SK-N-SH treated with all-trans-retinoic acid at 6 μM for 48 hours (cell line): ENCODE measurements around the gene POU1F1.

Experiments used
- ATAC-seq: fragments of 200-7000 bp; cut with Tn5 transposase; 3 replicates; pipeline ENCODE4 v1.9.1; 2020; ENCODE audit warnings: mild to moderate bottlenecking, moderate library complexity
- BACH2 ChIP-seq: fragments of 250-450 bp; sonication (Bioruptor Pico); IDR thresholded peaks from 2 replicates; pipeline ENCODE4 v1.9.0; 2021; ENCODE audit warnings: mild to moderate bottlenecking, borderline replicate concordance
- CREB5 ChIP-seq: fragments of 250-450 bp; sonication (Bioruptor Pico); IDR thresholded peaks from 2 replicates; pipeline ENCODE4 v1.5.1; 2020; ENCODE audit warnings: low read depth, mild to moderate bottlenecking, moderate library complexity
- ESRRG ChIP-seq: fragments of 250-450 bp; sonication (Bioruptor Pico); IDR thresholded peaks from 2 replicates; pipeline ENCODE4 v1.6.1; 2021; ENCODE audit warnings: mild to moderate bottlenecking
- GLIS3 ChIP-seq: fragments of 250-450 bp; sonication (Bioruptor Pico); IDR thresholded peaks from 2 replicates; pipeline ENCODE4 v1.5.0; 2020; ENCODE audit warnings: mild to moderate bottlenecking, moderate library complexity
- ISL1 ChIP-seq: fragments of 250-450 bp; sonication (Bioruptor Pico); IDR thresholded peaks from 2 replicates; pipeline ENCODE4 v2.1.2; 2022; ENCODE audit warnings: mild to moderate bottlenecking, moderate library complexity
- OSR1 ChIP-seq: fragments of 250-450 bp; sonication (Bioruptor Pico); IDR thresholded peaks from 2 replicates; pipeline ENCODE4 v1.8.0; 2022; ENCODE audit warnings: moderate library complexity, mild to moderate bottlenecking, inconsistent platforms
- PATZ1 ChIP-seq: fragments of 250-450 bp; sonication (Bioruptor Pico); IDR thresholded peaks from 2 replicates; pipeline ENCODE4 v1.8.0; 2020; ENCODE audit warnings: mild to moderate bottlenecking, moderate library complexity, borderline replicate concordance
- POU6F1 ChIP-seq: fragments of 250-450 bp; sonication (Bioruptor Pico); IDR thresholded peaks from 2 replicates; pipeline ENCODE4 v1.8.0; 2021; ENCODE audit warnings: low read depth, mild to moderate bottlenecking, moderate library complexity, borderline replicate concordance
- PPARA ChIP-seq: fragments of 250-450 bp; sonication (Bioruptor Pico); IDR thresholded peaks from 2 replicates; pipeline ENCODE4 v1.5.0; 2020; ENCODE audit warnings: mild to moderate bottlenecking, borderline replicate concordance
- RARB ChIP-seq: fragments of 250-450 bp; sonication (Bioruptor Pico); IDR thresholded peaks from 2 replicates; pipeline ENCODE4 v1.8.0; 2021; ENCODE audit warnings: mild to moderate bottlenecking, moderate library complexity
- SNAI2 ChIP-seq: fragments of 250-450 bp; sonication (Bioruptor Pico); IDR thresholded peaks from 2 replicates; pipeline ENCODE4 v1.5.0; 2020; ENCODE audit warnings: mild to moderate bottlenecking, moderate library complexity
- TCF4 ChIP-seq: fragments of 250-450 bp; sonication (Bioruptor Pico); IDR thresholded peaks from 2 replicates; pipeline ENCODE4 v1.8.0; 2021; ENCODE audit warnings: mild to moderate bottlenecking, moderate library complexity, borderline replicate concordance
- TOX ChIP-seq: fragments of 250-450 bp; sonication (Bioruptor Pico); IDR thresholded peaks from 2 replicates; pipeline ENCODE4 v1.8.0; 2021; ENCODE audit warnings: mild to moderate bottlenecking, moderate library complexity, borderline replicate concordance
- TSHZ2 ChIP-seq: fragments of 250-450 bp; sonication (Bioruptor Pico); IDR thresholded peaks from 2 replicates; pipeline ENCODE4 v1.5.0; 2020; ENCODE audit warnings: mild to moderate bottlenecking, moderate library complexity
- ZC3H10 ChIP-seq: fragments of 250-450 bp; sonication (Bioruptor Pico); IDR thresholded peaks from 2 replicates; pipeline ENCODE4 v1.5.1; 2021; ENCODE audit warnings: mild to moderate bottlenecking, moderate library complexity
- ZFP3 ChIP-seq: fragments of 250-450 bp; sonication (Bioruptor Pico); IDR thresholded peaks from 2 replicates; pipeline ENCODE4 v1.5.0; 2020; ENCODE audit warnings: mild to moderate bottlenecking, moderate library complexity
- ZFP30 ChIP-seq: fragments of 450-650 bp; formaldehyde crosslinking; IDR thresholded peaks from 2 replicates; pipeline ENCODE4 v1.5.0; 2022; ENCODE audit warnings: mild to moderate bottlenecking, moderate library complexity
- ZNF565 ChIP-seq: fragments of 450-650 bp; formaldehyde crosslinking; conservative IDR thresholded peaks from 2 replicates; pipeline ENCODE4 v1.5.0; 2020; ENCODE audit warnings: low read depth, mild to moderate bottlenecking, moderate library complexity
- ZNF70 ChIP-seq: fragments of 450-650 bp; formaldehyde crosslinking; IDR thresholded peaks from 2 replicates; pipeline ENCODE4 v1.5.0; 2020; ENCODE audit warnings: mild to moderate bottlenecking, moderate library complexity
- ZNF8 ChIP-seq: fragments of 450-650 bp; formaldehyde crosslinking; IDR thresholded peaks from 2 replicates; pipeline ENCODE4 v1.5.0; 2020; ENCODE audit warnings: mild to moderate bottlenecking, moderate library complexity
- TF ChIP-seq, protein P1 (sequence below): fragments of 250-450 bp; sonication (Bioruptor Pico); IDR thresholded peaks from 2 replicates; pipeline ENCODE4 v1.5.1; 2021; ENCODE audit warnings: mild to moderate bottlenecking, moderate library complexity

Gene POU1F1

DNA sequence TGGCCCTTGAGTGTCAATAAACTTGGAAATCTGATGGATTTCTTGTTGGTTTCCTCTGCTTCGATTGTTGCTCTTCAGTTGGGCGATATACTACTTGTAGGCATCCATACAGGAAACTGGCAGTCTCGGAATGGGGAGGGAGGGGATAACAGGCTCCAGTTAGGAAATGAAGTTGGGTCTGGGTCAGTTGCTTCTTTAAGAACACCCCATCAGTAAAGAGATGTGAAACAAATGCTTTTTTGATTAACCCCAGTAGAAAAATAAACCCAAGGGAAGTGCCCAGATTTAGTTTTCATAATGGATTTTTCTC, 48.6 kb downstream of the POU1F1 start:
- ATAC-seq: peak; percentile 30; the same call in 2 of the 3 replicates

DNA sequence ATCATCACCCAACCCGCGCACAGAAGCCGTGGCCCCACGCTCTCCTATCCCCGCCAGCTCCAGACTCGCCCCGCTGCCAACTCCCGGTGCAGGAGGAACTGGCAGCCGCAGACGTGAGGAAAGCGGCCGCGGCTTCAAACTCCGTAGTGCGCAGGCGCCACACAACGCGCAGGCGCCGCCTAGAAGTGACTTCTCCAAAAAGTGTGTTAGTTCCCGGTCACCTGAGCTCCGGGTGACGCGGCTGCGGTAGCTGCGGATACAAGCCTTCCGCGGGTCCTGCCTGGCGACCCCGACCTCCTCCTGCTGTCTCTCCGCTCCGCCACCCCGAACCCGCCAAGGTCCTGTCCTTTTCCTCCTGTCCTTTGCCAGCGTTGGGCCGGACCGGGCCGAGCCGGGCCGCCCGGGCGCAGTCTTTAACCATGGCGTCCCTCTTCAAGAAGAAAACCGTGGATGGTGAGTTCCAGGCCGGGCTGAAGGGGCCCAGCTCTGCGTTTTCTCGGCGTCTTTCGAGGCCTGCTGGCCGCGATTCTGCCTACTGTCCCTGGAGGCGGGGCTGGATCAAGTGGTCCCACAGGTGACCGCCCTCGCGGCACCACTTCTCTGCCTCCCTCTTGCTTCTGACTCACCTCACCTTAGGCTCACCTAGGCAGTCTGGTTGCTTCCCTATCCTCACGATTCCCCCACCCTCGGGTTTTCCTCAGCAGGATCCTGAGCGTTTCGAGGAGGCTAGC, 49.1 kb downstream of the POU1F1 start, which contains the start of gene CHMP2B:
TSS of gene CHMP2B (plus strand) at position 206 of the 731 bp plus-strand sequence. CDS start at position 420, 214 bp downstream.
- ATAC-seq: peak; percentile 97
- TF ChIP-seq ZFP30 (CRISPR knock-in tag) (no peak), ISL1 (no peak), ZNF70 (CRISPR knock-in tag) (no peak), ESRRG (CRISPR knock-in tag) (no peak), ZNF8 (CRISPR knock-in tag) (no peak)

More for the DNA sequence above, 48.6 kb downstream of the POU1F1 start:
- no peak for TF ChIP-seq TOX (CRISPR knock-in tag)
- no peak for TF ChIP-seq RARB
- TF ChIP-seq, protein P1, sequence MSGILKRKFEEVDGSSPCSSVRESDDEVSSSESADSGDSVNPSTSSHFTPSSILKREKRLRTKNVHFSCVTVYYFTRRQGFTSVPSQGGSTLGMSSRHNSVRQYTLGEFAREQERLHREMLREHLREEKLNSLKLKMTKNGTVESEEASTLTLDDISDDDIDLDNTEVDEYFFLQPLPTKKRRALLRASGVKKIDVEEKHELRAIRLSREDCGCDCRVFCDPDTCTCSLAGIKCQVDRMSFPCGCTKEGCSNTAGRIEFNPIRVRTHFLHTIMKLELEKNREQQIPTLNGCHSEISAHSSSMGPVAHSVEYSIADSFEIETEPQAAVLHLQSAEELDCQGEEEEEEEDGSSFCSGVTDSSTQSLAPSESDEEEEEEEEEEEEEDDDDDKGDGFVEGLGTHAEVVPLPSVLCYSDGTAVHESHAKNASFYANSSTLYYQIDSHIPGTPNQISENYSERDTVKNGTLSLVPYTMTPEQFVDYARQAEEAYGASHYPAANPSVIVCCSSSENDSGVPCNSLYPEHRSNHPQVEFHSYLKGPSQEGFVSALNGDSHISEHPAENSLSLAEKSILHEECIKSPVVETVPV (CRISPR knock-in tag): no peak
- TF ChIP-seq SNAI2 (CRISPR knock-in tag): no peak
- no peak for TF ChIP-seq TSHZ2 (CRISPR knock-in tag)
- no peak for TF ChIP-seq ZNF70 (CRISPR knock-in tag)
- TF ChIP-seq ZC3H10: no peak
- TF ChIP-seq ISL1: no peak
- TF ChIP-seq BACH2 (CRISPR knock-in tag): no peak
- no peak for TF ChIP-seq ZNF565 (CRISPR knock-in tag)
- TF ChIP-seq OSR1 (CRISPR knock-in tag): no peak
- TF ChIP-seq PPARA (CRISPR knock-in tag): no peak

DNA sequence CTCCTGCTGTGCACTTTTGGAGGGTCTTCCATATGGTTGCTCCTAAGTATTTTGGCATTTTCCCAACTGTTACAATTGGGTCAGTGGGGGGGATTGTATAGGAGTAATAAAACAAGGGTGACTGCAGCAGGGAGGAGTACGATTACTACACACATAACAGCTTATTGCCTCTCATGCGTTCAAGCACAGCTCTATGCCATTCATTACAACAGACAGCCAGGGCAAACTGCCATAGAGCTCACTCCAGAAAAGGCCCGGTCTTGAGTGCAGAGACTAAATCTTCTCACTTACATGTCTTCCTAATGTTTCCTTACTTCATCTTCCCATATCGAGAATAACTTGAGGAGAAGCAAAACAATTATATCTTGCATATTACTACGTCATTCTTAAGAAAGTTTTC, 50.7 kb downstream of the POU1F1 start:
- ATAC-seq: no peak
- TF ChIP-seq RARB (no peak), PATZ1 (CRISPR knock-in tag) (no peak), GLIS3 (no peak), BACH2 (CRISPR knock-in tag) (no peak), OSR1 (CRISPR knock-in tag) (no peak), TCF4 (CRISPR knock-in tag) (no peak), ZNF70 (CRISPR knock-in tag) (no peak), ZNF8 (CRISPR knock-in tag) (no peak), ISL1 (no peak), CREB5 (CRISPR knock-in tag) (no peak), ZNF565 (CRISPR knock-in tag) (no peak), POU6F1 (no peak), ZFP3 (CRISPR knock-in tag) (no peak), ZC3H10 (no peak), TOX (CRISPR knock-in tag) (no peak)
- TF ChIP-seq, all 23 proteins: peak for 0
